MM.1S (cell line): Measurements from ENCODE around the gene SESTD1.

Experiments used
- EZH2 ChIP-seq: fragments of 300-600 bp; sonication (generic); optimal IDR thresholded peaks from 2 replicates; pipeline ENCODE3; 2017; ENCODE audit warnings: low read depth, mild to moderate bottlenecking, antibody characterized with exemption, low read length, mixed read lengths
- TF ChIP-seq, protein P1 (sequence below): fragments of 300-600 bp; sonication (generic); IDR thresholded peaks from 2 replicates; pipeline ENCODE4 v1.5.1; 2016; ENCODE audit warnings: antibody characterized with exemption, low read length, mixed read lengths

DNA sequence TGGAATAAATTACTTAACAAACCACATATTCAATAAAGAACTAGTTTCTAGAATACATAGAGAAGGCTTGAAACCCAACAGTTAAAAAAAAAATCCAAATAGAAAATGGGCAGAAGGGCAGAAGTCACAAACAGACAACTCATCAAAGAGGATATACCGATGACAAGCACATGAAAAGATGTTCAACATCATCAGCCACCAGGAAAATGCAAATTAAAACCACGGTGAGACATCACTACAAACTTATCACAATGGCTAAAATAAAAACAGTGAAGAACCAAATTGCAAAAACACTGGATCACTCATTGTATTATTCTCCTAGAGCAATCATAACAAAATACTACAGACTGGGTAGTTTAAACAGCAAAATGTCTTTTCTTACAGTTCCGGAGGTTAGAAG is 14.5 kb downstream of the SESTD1 start:
- TF ChIP-seq, protein P1, sequence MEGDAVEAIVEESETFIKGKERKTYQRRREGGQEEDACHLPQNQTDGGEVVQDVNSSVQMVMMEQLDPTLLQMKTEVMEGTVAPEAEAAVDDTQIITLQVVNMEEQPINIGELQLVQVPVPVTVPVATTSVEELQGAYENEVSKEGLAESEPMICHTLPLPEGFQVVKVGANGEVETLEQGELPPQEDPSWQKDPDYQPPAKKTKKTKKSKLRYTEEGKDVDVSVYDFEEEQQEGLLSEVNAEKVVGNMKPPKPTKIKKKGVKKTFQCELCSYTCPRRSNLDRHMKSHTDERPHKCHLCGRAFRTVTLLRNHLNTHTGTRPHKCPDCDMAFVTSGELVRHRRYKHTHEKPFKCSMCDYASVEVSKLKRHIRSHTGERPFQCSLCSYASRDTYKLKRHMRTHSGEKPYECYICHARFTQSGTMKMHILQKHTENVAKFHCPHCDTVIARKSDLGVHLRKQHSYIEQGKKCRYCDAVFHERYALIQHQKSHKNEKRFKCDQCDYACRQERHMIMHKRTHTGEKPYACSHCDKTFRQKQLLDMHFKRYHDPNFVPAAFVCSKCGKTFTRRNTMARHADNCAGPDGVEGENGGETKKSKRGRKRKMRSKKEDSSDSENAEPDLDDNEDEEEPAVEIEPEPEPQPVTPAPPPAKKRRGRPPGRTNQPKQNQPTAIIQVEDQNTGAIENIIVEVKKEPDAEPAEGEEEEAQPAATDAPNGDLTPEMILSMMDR = no peak
- TF ChIP-seq EZH2 = no peak
